Stimulated activated naive CD4-positive, alpha-beta T cell (primary cell): ENCODE data around the gene TNFAIP8L2.
"Not testable (repeated sequence)": the region's sequence is repeated elsewhere in the genome, so short reads cannot be mapped to it uniquely, and the experiment has no call there.

Source experiments
- DNase-seq, 6 experiments: peaks; one replicate each; lab custom pipeline; 2025; lab: John Stamatoyannopoulos, UW

The TNFAIP8L2 gene

GRCh38 chr1:151189637-151190445, 33.4 kb downstream of the TNFAIP8L2 start, which contains the start of gene VPS72:
Gene VPS72, minus strand, starts transcription at chr1:151190197. Its CDS starts 76 bp downstream, at chr1:151190121.
- peak; percentile 77 to 85 (median 82) for DNase-seq

GRCh38 chr1:151192047-151192446, 35.6 kb downstream of the TNFAIP8L2 start:
- DNase-seq, result no peak

GRCh38 chr1:151193304-151193703, 36.9 kb downstream of the TNFAIP8L2 start:
- no peak for DNase-seq

- no peak for DNase-seq
Observed at GRCh38 chr1:151193856-151194255, 37.4 kb downstream of the TNFAIP8L2 start.

- not testable (repeated sequence) for DNase-seq
Observed at GRCh38 chr1:151194894-151195594, 38.6 kb downstream of the TNFAIP8L2 start.

- peak in 5 of 6 experiments; percentile 30 to 68 (median 52) for DNase-seq
Observed at GRCh38 chr1:151196292-151196800, 39.9 kb downstream of the TNFAIP8L2 start.

- DNase-seq, result no peak
Observed at GRCh38 chr1:151197863-151198253, 41.4 kb downstream of the TNFAIP8L2 start.

- peak; percentile 96 to 99 (median 97) for DNase-seq
Observed at GRCh38 chr1:151198254-151199127, 42.0 kb downstream of the TNFAIP8L2 start, which contains the start of gene PIP5K1A. Gene PIP5K1A, plus strand, starts transcription at chr1:151198552. Its CDS starts 445 bp downstream, at chr1:151198997.

- peak in 2 of 6 experiments; percentile 3 to 4 for DNase-seq
Observed at GRCh38 chr1:151199873-151200581, 43.6 kb downstream of the TNFAIP8L2 start.

- DNase-seq, result not testable (repeated sequence)
Observed at GRCh38 chr1:151205381-151205965, 49.0 kb downstream of the TNFAIP8L2 start.
